H1 (cell line): Measurements from ENCODE around the gene WSCD2.

Source experiments
- GTF2F1 ChIP-seq: IDR thresholded peaks from 2 replicates; pipeline ENCODE4 v1.6.1; 2012; ENCODE audit warnings: low read depth, low read length, improper control_type of control experiment, borderline replicate concordance
- POLR2A ChIP-seq, 2 experiments: IDR thresholded peaks; 1 replicate in 1 of 2; 2 replicates in 1 of 2; pipeline ENCODE4 v1.6.1; 2011; ENCODE audit warnings: low read depth in 2 of 2, low read length in 2 of 2, mild to moderate bottlenecking in 2 of 2; ENCODE audit errors: control extremely low read depth in 1 of 2
- RAD21 ChIP-seq, 2 experiments: IDR thresholded peaks in 1 of 2; conservative IDR thresholded peaks in 1 of 2; 2 replicates each; pipeline ENCODE4 v1.6.1; 2011; ENCODE audit warnings: low read depth in 2 of 2, low read length in 2 of 2, improper control_type of control experiment in 1 of 2, inconsistent platforms in 1 of 2, mild to moderate bottlenecking in 1 of 2, moderate library complexity in 1 of 2
- SIN3A ChIP-seq, 2 experiments: IDR thresholded peaks in 1 of 2; conservative IDR thresholded peaks in 1 of 2; 2 replicates each; pipeline ENCODE4 v1.6.1; 2011 to 2012; ENCODE audit warnings: low read length in 2 of 2, improper control_type of control experiment in 1 of 2, low read depth in 1 of 2, mild to moderate bottlenecking in 1 of 2
- SP4 ChIP-seq: IDR thresholded peaks from 2 replicates; pipeline ENCODE4 v1.6.1; 2012; ENCODE audit warnings: low read length, inconsistent platforms
- TF ChIP-seq, protein P1 (sequence below), 3 experiments: IDR thresholded peaks; 1 replicate in 2 of 3; 2 replicates in 1 of 3; pipeline versions ENCODE4 v1.5.1 to v1.6.1; 2011; ENCODE audit warnings: low read length in 3 of 3, mild to moderate bottlenecking in 3 of 3, inconsistent platforms in 2 of 3, low read depth in 1 of 3, moderate library complexity in 1 of 3; ENCODE audit not compliant: insufficient read depth in 1 of 3; ENCODE audit errors: control extremely low read depth in 1 of 3

DNA sequence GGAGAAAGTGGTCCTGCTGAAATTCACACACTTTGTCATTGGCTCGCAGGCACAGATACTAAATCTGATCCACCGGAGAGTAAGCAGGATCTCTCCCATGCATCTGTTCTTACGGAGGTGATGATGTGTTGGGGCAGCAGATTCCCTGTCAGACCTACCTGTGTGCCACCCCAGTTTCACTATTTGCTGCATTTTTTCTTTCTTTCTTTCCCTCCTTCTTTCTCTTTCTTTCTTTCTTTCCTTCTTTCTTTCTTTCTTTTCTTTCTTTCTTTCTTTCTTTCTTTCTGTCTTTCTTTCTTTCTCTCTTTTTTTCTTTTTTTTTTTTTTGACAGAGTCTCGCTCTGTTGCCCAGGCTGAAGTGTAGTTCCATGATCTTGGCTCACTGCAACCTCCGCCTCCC, 37.4 kb downstream of the WSCD2 start:
- no peak for TF ChIP-seq GTF2F1
- TF ChIP-seq, protein P1, sequence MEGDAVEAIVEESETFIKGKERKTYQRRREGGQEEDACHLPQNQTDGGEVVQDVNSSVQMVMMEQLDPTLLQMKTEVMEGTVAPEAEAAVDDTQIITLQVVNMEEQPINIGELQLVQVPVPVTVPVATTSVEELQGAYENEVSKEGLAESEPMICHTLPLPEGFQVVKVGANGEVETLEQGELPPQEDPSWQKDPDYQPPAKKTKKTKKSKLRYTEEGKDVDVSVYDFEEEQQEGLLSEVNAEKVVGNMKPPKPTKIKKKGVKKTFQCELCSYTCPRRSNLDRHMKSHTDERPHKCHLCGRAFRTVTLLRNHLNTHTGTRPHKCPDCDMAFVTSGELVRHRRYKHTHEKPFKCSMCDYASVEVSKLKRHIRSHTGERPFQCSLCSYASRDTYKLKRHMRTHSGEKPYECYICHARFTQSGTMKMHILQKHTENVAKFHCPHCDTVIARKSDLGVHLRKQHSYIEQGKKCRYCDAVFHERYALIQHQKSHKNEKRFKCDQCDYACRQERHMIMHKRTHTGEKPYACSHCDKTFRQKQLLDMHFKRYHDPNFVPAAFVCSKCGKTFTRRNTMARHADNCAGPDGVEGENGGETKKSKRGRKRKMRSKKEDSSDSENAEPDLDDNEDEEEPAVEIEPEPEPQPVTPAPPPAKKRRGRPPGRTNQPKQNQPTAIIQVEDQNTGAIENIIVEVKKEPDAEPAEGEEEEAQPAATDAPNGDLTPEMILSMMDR (IDR thresholded peaks at IDR 0.05; ENCODE audit: control extremely low read depth in 1 of 3, insufficient read depth in 1 of 3, low read depth in 1 of 3, low read length in 3 of 3) = no peak
- TF ChIP-seq SP4 = no peak
- no peak for TF ChIP-seq RAD21 (IDR thresholded peaks at IDR 0.05 in 1 of 2, conservative IDR thresholded peaks at IDR 0.05 in 1 of 2; ENCODE audit: low read depth in 2 of 2, low read length in 2 of 2)
- TF ChIP-seq POLR2A (IDR thresholded peaks at IDR 0.05; ENCODE audit: control extremely low read depth in 1 of 2, low read depth in 2 of 2, low read length in 2 of 2) = no peak
- no peak for TF ChIP-seq SIN3A (conservative IDR thresholded peaks at IDR 0.05 in 1 of 2, IDR thresholded peaks at IDR 0.05 in 1 of 2; ENCODE audit: low read depth in 1 of 2, low read length in 2 of 2)
